Measurements from ENCODE around the gene CLDN11. TPM values are rescaled to one million over a fixed set of nuclear protein-coding genes. Genes with fewer than 3 reads are reported as not detected.

The CLDN11 gene
- polyA plus RNA-seq, 1 of the 3 experiments (the other 2 are of a cell fraction): 2.2 TPM

- peak; percentile 33 for TF ChIP-seq PBX3 (IDR thresholded peaks at IDR 0.05)
- TF ChIP-seq NRF1 (IDR thresholded peaks at IDR 0.05; ENCODE audit: low read depth, low read length): no peak
- TF ChIP-seq SMC3 (IDR thresholded peaks at IDR 0.05; ENCODE audit: low read depth, low read length): peak; percentile 99
- TF ChIP-seq RAD21 (IDR thresholded peaks at IDR 0.05; ENCODE audit: low read length): peak; percentile 100
- TF ChIP-seq YY1 (IDR thresholded peaks at IDR 0.05; ENCODE audit: low read depth): peak; percentile 29; the same call in 1 of the 2 replicates
- TF ChIP-seq POLR2AphosphoS5 (IDR thresholded peaks at IDR 0.05; ENCODE audit: low read depth, low read length): no peak
- TF ChIP-seq RXRA (IDR thresholded peaks at IDR 0.05; ENCODE audit: borderline replicate concordance, low read depth): peak; percentile 15; the same call in 1 of the 2 replicates
- no peak for TF ChIP-seq ELF1 (IDR thresholded peaks at IDR 0.05)
- peak; percentile 62; the same call in 1 of the 2 replicates for TF ChIP-seq RCOR1 (IDR thresholded peaks at IDR 0.05; ENCODE audit: low read length)
- no peak for TF ChIP-seq TEAD4 (IDR thresholded peaks at IDR 0.05; ENCODE audit: borderline replicate concordance, insufficient read depth)
- no peak for TF ChIP-seq MEF2A (IDR thresholded peaks at IDR 0.05; ENCODE audit: borderline replicate concordance, low read depth)
- peak; percentile 49 for TF ChIP-seq CHD2 (IDR thresholded peaks at IDR 0.05; ENCODE audit: low read length, partially characterized antibody)
These were observed 4.4 kb upstream of the CLDN11 start (continued) for GRCh38 chr3:170414202-170414663.

DNA sequence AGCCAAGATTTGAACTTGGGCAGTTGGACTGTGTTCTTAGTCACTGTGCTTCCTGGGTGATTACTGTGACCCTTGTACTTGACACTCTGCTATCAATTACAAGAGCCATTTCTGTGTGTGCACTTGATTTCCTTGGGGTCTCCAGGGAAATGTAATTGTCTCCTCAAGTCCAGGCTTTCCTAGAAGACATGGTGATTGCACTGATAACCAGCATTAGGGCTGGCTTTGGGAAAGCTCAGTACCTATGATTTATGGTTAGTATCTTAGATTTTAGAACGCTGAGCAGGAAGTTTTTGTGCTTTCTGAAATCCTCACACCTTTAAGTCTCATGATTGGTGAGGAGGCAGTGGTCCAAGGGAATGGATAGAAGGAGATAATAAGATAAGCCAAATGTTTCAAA, 1.6 kb upstream of the CLDN11 start:
- no peaks in the 10 kb centered on the region for H3F3A ChIP-seq (replicated peaks; ENCODE audit: insufficient read depth)
- 96% methylated on average over 1 of the region's 1 CpG for WGBS (ENCODE audit: low lambda C conversion rate)
- H3K4me2 ChIP-seq: no peak overlapping the region
- no peak for DNase-seq
- no peaks in the 10 kb centered on the region for H3K9me3 ChIP-seq
- no peaks in the 10 kb centered on the region for H3K79me2 ChIP-seq (ENCODE audit: insufficient read depth)
- H4K20me1 ChIP-seq (ENCODE audit: insufficient read depth): no peaks in the 10 kb centered on the region
- no peak overlapping the region for H3K4me3 ChIP-seq (ENCODE audit: low read depth in 2 of 2, low read length in 1 of 2)
- peaks cover 0 to 8% of the 10 kb centered on the region in 2 experiments; a peak in 1 of 4 replicates for H3K4me1 ChIP-seq (ENCODE audit: control insufficient read depth in 1 of 2, insufficient read depth in 2 of 2, low read depth in 1 of 2, low read length in 1 of 2)
- no peak for TF ChIP-seq PBX3 (IDR thresholded peaks at IDR 0.05)
- TF ChIP-seq, protein P1, sequence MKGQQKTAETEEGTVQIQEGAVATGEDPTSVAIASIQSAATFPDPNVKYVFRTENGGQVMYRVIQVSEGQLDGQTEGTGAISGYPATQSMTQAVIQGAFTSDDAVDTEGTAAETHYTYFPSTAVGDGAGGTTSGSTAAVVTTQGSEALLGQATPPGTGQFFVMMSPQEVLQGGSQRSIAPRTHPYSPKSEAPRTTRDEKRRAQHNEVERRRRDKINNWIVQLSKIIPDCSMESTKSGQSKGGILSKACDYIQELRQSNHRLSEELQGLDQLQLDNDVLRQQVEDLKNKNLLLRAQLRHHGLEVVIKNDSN (IDR thresholded peaks at IDR 0.05; ENCODE audit: borderline replicate concordance, low read depth): no peak
- no peak for TF ChIP-seq EZH2phosphoT487 (IDR thresholded peaks at IDR 0.05; ENCODE audit: borderline replicate concordance, low read depth)
- TF ChIP-seq TCF12 (IDR thresholded peaks at IDR 0.05): no peak
- POLR2A ChIA-PET: no interaction called here
- CTCF ChIA-PET: interaction anchor here (0.9 to 10.5 kb wide), 8 partner anchors 9 to 431 kb away, joined by 3 to 316 read pairs (median 5); partner anchors contain the start of gene SLC7A14
- H3K9me2 ChIP-seq: no peaks in the 10 kb centered on the region
- H3K27me3 ChIP-seq (ENCODE audit: insufficient read depth): no peaks in the 10 kb centered on the region
- H3K9ac ChIP-seq: no peak overlapping the region
- no peaks in the 10 kb centered on the region for H3K36me3 ChIP-seq (replicated peaks in 1 of 2; ENCODE audit: control insufficient read depth in 1 of 2, insufficient read depth in 2 of 2, low read length in 1 of 2)
- no peak overlapping the region for H3K27ac ChIP-seq (ENCODE audit: low read depth in 2 of 2, low read length in 1 of 2)
- no peak overlapping the region for H2AFZ ChIP-seq (ENCODE audit: low read depth)

All from SK-N-SH (cell line).